C4-2B (cell line): ENCODE results near the gene SLC22A5.
"Not testable (repeated sequence)": the region's sequence is repeated elsewhere in the genome, so short reads cannot be mapped to it uniquely, and the experiment has no call there.

Experiments
- H3K27ac ChIP-seq: fragments of 450-650 bp; 2 replicates; pipeline ENCODE4 v1.5.1; 2017
- CTCF ChIP-seq: fragments of 450-650 bp; conservative IDR thresholded peaks from 2 replicates; pipeline ENCODE4 v1.5.1; 2017; ENCODE audit warnings: mild to moderate bottlenecking
- ZFX ChIP-seq: fragments of 450-650 bp; IDR thresholded peaks from 2 replicates; pipeline ENCODE4 v1.6.1; 2017

Gene SLC22A5

GRCh38 chr5:132392978-132393825 lies 23.7 kb downstream of the SLC22A5 start:
- no peak overlapping the region for H3K27ac ChIP-seq
- TF ChIP-seq ZFX (no peak), CTCF (no peak)

GRCh38 chr5:132394667-132395259 lies 25.3 kb downstream of the SLC22A5 start:
- TF ChIP-seq CTCF (no peak), ZFX (no peak)
- H3K27ac ChIP-seq, result no peak overlapping the region

GRCh38 chr5:132396589-132397031 lies 27.1 kb downstream of the SLC22A5 start:
- TF ChIP-seq ZFX (no peak), CTCF (no peak)
- no peak overlapping the region for H3K27ac ChIP-seq

GRCh38 chr5:132397224-132397623 lies 27.7 kb downstream of the SLC22A5 start:
- H3K27ac ChIP-seq, result no peak overlapping the region
- TF ChIP-seq CTCF, result no peak
- TF ChIP-seq ZFX, result no peak

GRCh38 chr5:132397936-132398675 lies 28.6 kb downstream of the SLC22A5 start:
- H3K27ac ChIP-seq, result not testable (repeated sequence)

GRCh38 chr5:132404041-132404440 lies 34.5 kb downstream of the SLC22A5 start:
- not testable (repeated sequence) for H3K27ac ChIP-seq

GRCh38 chr5:132405646-132406045 lies 36.1 kb downstream of the SLC22A5 start:
- no peak for TF ChIP-seq CTCF
- no peak for TF ChIP-seq ZFX
- H3K27ac ChIP-seq, result no peak overlapping the region

GRCh38 chr5:132406144-132406783 lies 36.8 kb downstream of the SLC22A5 start:
- TF ChIP-seq ZFX (no peak), CTCF (no peak)

More at GRCh38 chr5:132406144-132406783, 36.8 kb downstream of the SLC22A5 start:
- H3K27ac ChIP-seq, result no peak overlapping the region
